T47D (cell line): ENCODE measurements around the gene C1QTNF7.

Source experiments
- DNase-seq, 2 experiments: peaks; one replicate each; pipeline versions ENCODE4 v3.0.0 to v3.0.0-alpha.2; 2011 to 2012; ENCODE audit warnings: low read depth in 1 of 2, low spot score in 1 of 2
- JUND ChIP-seq: IDR thresholded peaks from 2 replicates; pipeline ENCODE4 v1.6.1; 2012; ENCODE audit warnings: low read depth
- in situ Hi-C: cut with HindIII; loops from 2 replicates; pipeline ENCODE4 v1.10.0; 2016; ENCODE audit warnings: low sequenced_read_pairs, low pct_unique_long_range_greater_than_20kb

C1QTNF7 gene

GRCh38 chr4:15417233-15417660 is 10.6 kb upstream of the C1QTNF7 start:
- in situ Hi-C loops, result no loop called here
- DNase-seq, result no peak
- no peak for TF ChIP-seq JUND

- DNase-seq, result no peak
- no peak for TF ChIP-seq JUND
- in situ Hi-C loops, result no loop called here
These were observed 8.9 kb upstream of the C1QTNF7 start for GRCh38 chr4:15418956-15419355.

DNA sequence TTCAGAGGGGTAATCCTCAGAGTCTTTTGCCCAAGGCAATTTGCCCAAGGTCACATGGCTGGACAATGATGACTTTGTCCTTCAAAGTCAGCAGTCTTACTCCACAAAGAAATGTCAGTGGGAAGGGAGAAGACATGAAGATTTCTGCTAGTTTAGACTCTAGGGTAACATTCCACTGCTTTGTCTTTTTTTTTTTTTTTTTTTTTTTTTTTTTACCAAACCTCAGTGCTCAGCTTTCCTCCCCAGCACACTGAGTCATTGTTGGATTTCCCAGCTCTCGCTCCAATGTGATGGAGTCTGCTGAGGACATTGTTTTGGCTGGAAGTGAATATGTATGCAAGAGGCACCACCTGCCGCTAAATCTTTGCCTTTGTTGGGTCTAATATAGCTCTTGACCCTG is 7.2 kb upstream of the C1QTNF7 start:
- no peak for DNase-seq
- TF ChIP-seq JUND, result no peak
- in situ Hi-C loops, result no loop called here

DNA sequence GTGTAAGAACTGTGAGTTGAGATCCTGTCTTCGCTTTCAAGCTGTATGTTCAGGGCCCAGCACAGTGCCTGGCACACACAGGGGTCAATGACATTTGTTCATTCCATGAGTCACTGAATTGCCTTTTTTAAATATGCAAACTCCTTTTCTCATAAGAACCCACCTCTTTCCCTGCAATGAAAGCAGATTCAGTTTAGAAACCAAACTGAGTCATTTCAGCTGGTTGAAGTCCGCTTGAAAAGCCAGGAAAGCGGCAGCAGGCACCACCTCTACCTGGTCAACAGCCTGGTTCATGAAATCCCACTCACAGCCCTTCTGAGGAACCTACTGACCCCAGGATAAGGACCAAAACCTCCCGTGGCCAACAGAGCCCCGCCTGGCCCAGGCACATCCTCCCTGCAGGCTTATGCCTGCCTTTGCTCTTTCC is 4.5 kb upstream of the C1QTNF7 start:
- TF ChIP-seq JUND, result no peak
- DNase-seq, result no peak
- in situ Hi-C loops, result no loop called here

DNA sequence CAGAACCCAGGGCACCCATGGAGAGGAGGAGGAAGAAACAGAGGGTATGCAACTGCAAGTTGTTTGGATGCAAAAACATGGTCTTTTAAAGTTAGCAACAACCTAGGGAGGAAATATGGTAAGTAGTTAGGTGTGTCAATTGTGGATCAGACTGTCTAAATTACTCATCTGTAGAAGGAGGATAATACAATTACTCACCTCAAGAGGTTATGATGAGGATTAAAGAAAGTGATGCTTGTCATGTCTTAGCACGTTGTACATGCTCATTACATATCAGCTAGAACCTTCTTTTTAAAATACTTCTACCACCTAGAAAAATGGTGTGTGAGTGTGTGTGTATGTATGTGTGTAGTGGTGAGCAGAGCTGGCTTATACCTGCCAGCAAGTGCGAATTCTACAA is 2.3 kb upstream of the C1QTNF7 start:
- TF ChIP-seq JUND, result no peak
- in situ Hi-C loops, result no loop called here
- DNase-seq, result no peak

DNA sequence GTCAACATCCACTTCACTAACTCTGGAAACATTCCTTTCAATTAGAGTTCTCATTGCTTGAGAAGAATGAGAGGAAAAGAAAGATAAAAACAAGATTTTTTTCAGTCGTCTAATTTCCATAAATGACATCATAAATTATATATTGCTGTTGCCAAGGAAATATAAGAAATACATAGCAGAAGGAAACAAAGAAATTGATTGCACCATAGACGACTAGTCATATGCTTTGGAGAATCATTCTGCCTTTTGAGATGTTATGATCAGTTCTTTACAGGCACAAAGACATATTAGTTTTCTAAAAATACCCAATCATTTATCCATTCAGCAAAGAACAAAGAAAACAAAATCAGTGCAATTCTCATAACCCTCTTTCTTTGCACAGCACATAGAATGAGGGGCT is 672 bp upstream of the C1QTNF7 start:
- DNase-seq, result no peak

GRCh38 chr4:15428611-15429010 is 778 bp downstream of the C1QTNF7 start:
- TF ChIP-seq JUND, result no peak
- no peak for DNase-seq
- in situ Hi-C loops, result no loop called here

More for the DNA sequence above, 672 bp upstream of the C1QTNF7 start:
- in situ Hi-C loops, result no loop called here
- TF ChIP-seq JUND, result no peak

DNA sequence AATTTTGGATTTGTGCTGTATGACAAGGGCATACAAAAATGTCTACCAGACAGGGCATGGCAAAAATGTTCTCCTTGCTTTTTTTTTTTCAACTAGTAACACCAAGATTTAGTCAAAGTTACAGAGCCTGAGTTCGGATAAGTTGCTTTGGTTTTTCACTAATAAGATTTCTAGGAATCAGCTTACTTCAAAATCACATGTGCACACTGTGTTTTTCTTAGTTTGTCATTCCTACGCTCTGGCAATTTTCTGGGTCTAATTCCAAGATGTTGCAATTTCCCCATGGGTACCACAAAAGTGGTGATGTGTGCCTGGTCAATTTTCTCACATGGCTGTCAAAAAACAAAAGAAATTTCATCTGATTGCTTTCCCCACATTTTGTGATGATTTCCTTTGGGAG is 6.3 kb downstream of the C1QTNF7 start:
- TF ChIP-seq JUND, result no peak
- no peak for DNase-seq
- in situ Hi-C loops, result no loop called here

- no peak for TF ChIP-seq JUND
- DNase-seq, result no peak
- in situ Hi-C loops, result no loop called here
These were observed 6.8 kb downstream of the C1QTNF7 start for GRCh38 chr4:15434676-15435075.

DNA sequence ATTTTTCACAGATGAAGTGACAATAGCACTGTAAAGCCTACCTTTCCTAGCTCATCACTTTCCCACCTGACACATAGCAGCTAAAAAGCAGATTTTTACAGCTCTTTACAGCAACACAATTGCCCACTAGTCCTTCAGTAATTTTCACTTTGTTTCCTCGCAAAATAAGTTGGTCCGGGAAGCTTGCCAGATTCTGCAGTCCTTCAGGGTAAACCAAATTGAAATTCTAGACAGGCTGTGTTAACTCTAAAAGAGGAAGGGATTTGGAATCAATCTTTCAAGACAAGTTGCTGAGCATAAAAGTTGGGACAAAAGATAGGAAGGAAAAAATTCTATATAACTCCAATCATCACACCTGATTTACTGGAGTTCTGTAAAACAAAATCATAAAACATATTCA is 8.7 kb downstream of the C1QTNF7 start:
- no peak for DNase-seq
- in situ Hi-C loops, result no loop called here
- TF ChIP-seq JUND, result no peak

- in situ Hi-C loops, result no loop called here
- DNase-seq, result no peak
- no peak for TF ChIP-seq JUND
These were observed 11.2 kb downstream of the C1QTNF7 start for GRCh38 chr4:15438939-15439524.

- no peak for TF ChIP-seq JUND
- DNase-seq, result no peak
- in situ Hi-C loops, result no loop called here
These were observed 15.7 kb downstream of the C1QTNF7 start for GRCh38 chr4:15443371-15444160.

GRCh38 chr4:15444276-15444675 is 16.4 kb downstream of the C1QTNF7 start:
- in situ Hi-C loops, result no loop called here
- no peak for TF ChIP-seq JUND
- no peak for DNase-seq
